ENCODE measurements around the gene CTDSP2.

CTDSP2 gene

DNA sequence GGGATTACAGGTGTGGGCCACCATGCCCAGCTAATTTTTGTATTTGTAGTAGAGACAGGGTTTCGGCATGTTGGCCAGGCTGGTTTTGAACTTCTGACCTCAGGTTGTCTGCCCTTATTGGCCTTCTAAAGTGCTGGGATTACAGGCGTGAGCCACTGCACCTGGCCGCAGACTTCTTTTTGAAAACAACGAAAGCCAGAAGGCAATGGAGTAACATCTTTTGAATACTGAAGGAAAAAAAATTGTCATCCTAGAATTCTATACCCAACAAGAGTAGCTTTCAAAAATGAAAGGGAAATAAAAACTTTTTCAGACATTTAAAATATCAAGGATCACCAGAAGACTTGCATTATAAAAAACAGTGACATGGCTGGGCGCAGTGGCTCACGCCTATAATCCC is 38.7 kb upstream of the CTDSP2 start:
- TF ChIP-seq RAD21 (IDR thresholded peaks at IDR 0.05; ENCODE audit: low read depth) (no peak), CEBPB (IDR thresholded peaks at IDR 0.05) (no peak), EGR1 (IDR thresholded peaks at IDR 0.05) (no peak), MAX (IDR thresholded peaks at IDR 0.05) (no peak)
- TF ChIP-seq, protein P1, sequence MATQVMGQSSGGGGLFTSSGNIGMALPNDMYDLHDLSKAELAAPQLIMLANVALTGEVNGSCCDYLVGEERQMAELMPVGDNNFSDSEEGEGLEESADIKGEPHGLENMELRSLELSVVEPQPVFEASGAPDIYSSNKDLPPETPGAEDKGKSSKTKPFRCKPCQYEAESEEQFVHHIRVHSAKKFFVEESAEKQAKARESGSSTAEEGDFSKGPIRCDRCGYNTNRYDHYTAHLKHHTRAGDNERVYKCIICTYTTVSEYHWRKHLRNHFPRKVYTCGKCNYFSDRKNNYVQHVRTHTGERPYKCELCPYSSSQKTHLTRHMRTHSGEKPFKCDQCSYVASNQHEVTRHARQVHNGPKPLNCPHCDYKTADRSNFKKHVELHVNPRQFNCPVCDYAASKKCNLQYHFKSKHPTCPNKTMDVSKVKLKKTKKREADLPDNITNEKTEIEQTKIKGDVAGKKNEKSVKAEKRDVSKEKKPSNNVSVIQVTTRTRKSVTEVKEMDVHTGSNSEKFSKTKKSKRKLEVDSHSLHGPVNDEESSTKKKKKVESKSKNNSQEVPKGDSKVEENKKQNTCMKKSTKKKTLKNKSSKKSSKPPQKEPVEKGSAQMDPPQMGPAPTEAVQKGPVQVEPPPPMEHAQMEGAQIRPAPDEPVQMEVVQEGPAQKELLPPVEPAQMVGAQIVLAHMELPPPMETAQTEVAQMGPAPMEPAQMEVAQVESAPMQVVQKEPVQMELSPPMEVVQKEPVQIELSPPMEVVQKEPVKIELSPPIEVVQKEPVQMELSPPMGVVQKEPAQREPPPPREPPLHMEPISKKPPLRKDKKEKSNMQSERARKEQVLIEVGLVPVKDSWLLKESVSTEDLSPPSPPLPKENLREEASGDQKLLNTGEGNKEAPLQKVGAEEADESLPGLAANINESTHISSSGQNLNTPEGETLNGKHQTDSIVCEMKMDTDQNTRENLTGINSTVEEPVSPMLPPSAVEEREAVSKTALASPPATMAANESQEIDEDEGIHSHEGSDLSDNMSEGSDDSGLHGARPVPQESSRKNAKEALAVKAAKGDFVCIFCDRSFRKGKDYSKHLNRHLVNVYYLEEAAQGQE (IDR thresholded peaks at IDR 0.05; ENCODE audit: low read depth) = no peak

- no peak for TF ChIP-seq MAX (IDR thresholded peaks at IDR 0.05)
These were observed 37.2 kb upstream of the CTDSP2 start for GRCh38 chr12:57883700-57884099.

- no peak for TF ChIP-seq EGR1 (IDR thresholded peaks at IDR 0.05)
- TF ChIP-seq TCF12 (IDR thresholded peaks at IDR 0.05; ENCODE audit: low read depth) = no peak
- no peak for TF ChIP-seq USF1 (IDR thresholded peaks at IDR 0.05)
- TF ChIP-seq TAF1 (IDR thresholded peaks at IDR 0.05; ENCODE audit: low read depth) = no peak
- TF ChIP-seq MAX (IDR thresholded peaks at IDR 0.05) = no peak
- no peak for TF ChIP-seq YY1 (IDR thresholded peaks at IDR 0.05; ENCODE audit: low read depth)
- no peak for TF ChIP-seq CREB1 (IDR thresholded peaks at IDR 0.05; ENCODE audit: low read depth)
- TF ChIP-seq, protein P1 (IDR thresholded peaks at IDR 0.05; ENCODE audit: low read depth) = no peak
- no peak for TF ChIP-seq NFIC (IDR thresholded peaks at IDR 0.05)
- no peak for TF ChIP-seq ZBTB7A (IDR thresholded peaks at IDR 0.05; ENCODE audit: low read depth)
- no peak for TF ChIP-seq TEAD4 (IDR thresholded peaks at IDR 0.05)
- TF ChIP-seq CEBPB (IDR thresholded peaks at IDR 0.05) = no peak
- TF ChIP-seq FOXM1 (IDR thresholded peaks at IDR 0.05; ENCODE audit: borderline replicate concordance, low read depth) = no peak
- no peak for TF ChIP-seq EP300 (IDR thresholded peaks at IDR 0.05; ENCODE audit: borderline replicate concordance)
- no peak for TF ChIP-seq RAD21 (IDR thresholded peaks at IDR 0.05; ENCODE audit: low read depth)
These were observed 36.5 kb upstream of the CTDSP2 start for GRCh38 chr12:57883057-57883456.

GRCh38 chr12:57882575-57882974 is 36.0 kb upstream of the CTDSP2 start:
- TF ChIP-seq EGR1 (IDR thresholded peaks at IDR 0.05) (no peak), CEBPB (IDR thresholded peaks at IDR 0.05) (no peak), YY1 (IDR thresholded peaks at IDR 0.05; ENCODE audit: low read depth) (no peak), TEAD4 (IDR thresholded peaks at IDR 0.05) (no peak), TCF12 (IDR thresholded peaks at IDR 0.05; ENCODE audit: low read depth) (no peak), CREB1 (IDR thresholded peaks at IDR 0.05; ENCODE audit: low read depth) (no peak), TAF1 (IDR thresholded peaks at IDR 0.05; ENCODE audit: low read depth) (no peak), MAX (IDR thresholded peaks at IDR 0.05) (no peak), RAD21 (IDR thresholded peaks at IDR 0.05; ENCODE audit: low read depth) (no peak), EP300 (IDR thresholded peaks at IDR 0.05; ENCODE audit: borderline replicate concordance) (no peak), ZBTB7A (IDR thresholded peaks at IDR 0.05; ENCODE audit: low read depth) (no peak), NFIC (IDR thresholded peaks at IDR 0.05) (no peak), FOXM1 (IDR thresholded peaks at IDR 0.05; ENCODE audit: borderline replicate concordance, low read depth) (no peak), USF1 (IDR thresholded peaks at IDR 0.05) (no peak)
- TF ChIP-seq, protein P1 (IDR thresholded peaks at IDR 0.05; ENCODE audit: low read depth) = no peak

GRCh38 chr12:57881475-57881874 is 34.9 kb upstream of the CTDSP2 start:
- TF ChIP-seq EGR1 (IDR thresholded peaks at IDR 0.05) (no peak), FOXM1 (IDR thresholded peaks at IDR 0.05; ENCODE audit: borderline replicate concordance, low read depth) (no peak), NFIC (IDR thresholded peaks at IDR 0.05) (no peak), ZBTB7A (IDR thresholded peaks at IDR 0.05; ENCODE audit: low read depth) (no peak), TCF12 (IDR thresholded peaks at IDR 0.05; ENCODE audit: low read depth) (no peak), RAD21 (IDR thresholded peaks at IDR 0.05; ENCODE audit: low read depth) (no peak), TAF1 (IDR thresholded peaks at IDR 0.05; ENCODE audit: low read depth) (no peak), CEBPB (IDR thresholded peaks at IDR 0.05) (no peak), USF1 (IDR thresholded peaks at IDR 0.05) (no peak)

All from Ishikawa (cell line).